SK-N-SH (cell line): ENCODE results near the gene FAM149B1. TPM values are rescaled to one million over a fixed set of nuclear protein-coding genes. Genes with fewer than 3 reads are reported as not detected.

Source experiments
- CTCF ChIA-PET: fragments of 300-600, 350-600 bp; formaldehyde crosslinking; extraction: SDS; loops from one replicate; lab custom pipeline; 2021; lab: Yijun Ruan, JAX
- POLR2A ChIA-PET: fragments of 350-600 bp; sonication (Branson Sonifier 250); formaldehyde crosslinking; extraction: SDS; loops from one replicate; lab custom pipeline; 2020; ENCODE audit warnings: antibody characterized with exemption, inconsistent platforms; lab: Yijun Ruan, JAX
- DNase-seq: peaks from one replicate; pipeline ENCODE4 v3.0.0; 2012
- H2AFZ ChIP-seq: fragments of 200-600 bp; sonication (generic); 2 replicates; pipeline ENCODE4 v1.8.1; 2016; ENCODE audit warnings: antibody characterized with exemption, mild to moderate bottlenecking, low read depth
- H3F3A ChIP-seq: fragments of 200-600 bp; sonication (generic); replicated peaks from 2 replicates; pipeline ENCODE3; 2016; ENCODE audit warnings: antibody characterized with exemption, mild to moderate bottlenecking; ENCODE audit not compliant: insufficient read depth
- H3K27ac ChIP-seq, 2 experiments: fragments of 200-500 bp in 1 of 2; fragments of 200-600 bp in 1 of 2; sonication (Bioruptor generic) in 1 of 2; sonication (generic), shearing (Covaris generic) in 1 of 2; 2 replicates each; pipeline versions ENCODE4 v1.5.1 to v1.6.1; 2014 to 2016; ENCODE audit warnings: low read depth in 2 of 2, inconsistent platforms in 1 of 2, low read length in 1 of 2, mild to moderate bottlenecking in 1 of 2, mixed read lengths in 1 of 2
- H3K27me3 ChIP-seq: fragments of 200-600 bp; sonication (generic), shearing (Covaris generic); 2 replicates; pipeline ENCODE4 v1.6.1; 2016; ENCODE audit warnings: mixed run types; ENCODE audit not compliant: insufficient read depth
- H3K36me3 ChIP-seq, 2 experiments: fragments of 200-500 bp in 1 of 2; fragments of 200-600 bp in 1 of 2; sonication (Bioruptor generic) in 1 of 2; sonication (generic) in 1 of 2; replicated peaks in 1 of 2; 2 replicates each; pipeline versions ENCODE3 to v1.5.1; 2014 to 2016; ENCODE audit warnings: low read length in 1 of 2, mild to moderate bottlenecking in 1 of 2; ENCODE audit not compliant: insufficient read depth in 2 of 2, control insufficient read depth in 1 of 2
- H3K4me1 ChIP-seq, 2 experiments: fragments of 200-500 bp in 1 of 2; fragments of 200-600 bp in 1 of 2; sonication (Bioruptor generic) in 1 of 2; sonication (generic), shearing (Covaris generic) in 1 of 2; 2 replicates each; pipeline versions ENCODE4 v1.5.1 to v1.6.1; 2014 to 2016; ENCODE audit warnings: low read depth in 1 of 2, low read length in 1 of 2, mixed run types in 1 of 2; ENCODE audit not compliant: insufficient read depth in 2 of 2, control insufficient read depth in 1 of 2
- H3K4me2 ChIP-seq: fragments of 200-600 bp; sonication (generic), shearing (Covaris generic); 2 replicates; pipeline ENCODE4 v1.6.1; 2017; ENCODE audit warnings: mixed run types
- H3K4me3 ChIP-seq, 2 experiments: fragments of 200-500 bp in 1 of 2; fragments of 200-600 bp in 1 of 2; sonication (Bioruptor generic) in 1 of 2; sonication (generic), shearing (Covaris generic) in 1 of 2; 2 replicates each; pipeline versions ENCODE4 v1.5.1 to v1.8.1; 2014 to 2016; ENCODE audit warnings: low read depth in 2 of 2, inconsistent platforms in 1 of 2, low read length in 1 of 2, mild to moderate bottlenecking in 1 of 2, mixed read lengths in 1 of 2, moderate library complexity in 1 of 2
- H3K79me2 ChIP-seq: fragments of 200-600 bp; sonication (generic); 2 replicates; pipeline ENCODE4 v1.8.1; 2017; ENCODE audit warnings: mild to moderate bottlenecking; ENCODE audit not compliant: insufficient read depth
- H3K9ac ChIP-seq: fragments of 200-600 bp; sonication (generic); 2 replicates; pipeline ENCODE4 v1.6.1; 2017; ENCODE audit warnings: mixed run types
- H3K9me2 ChIP-seq: fragments of 200-600 bp; sonication (generic); 2 replicates; pipeline ENCODE4 v1.6.1; 2017; ENCODE audit warnings: mixed run types
- H3K9me3 ChIP-seq: fragments of 200-600 bp; sonication (generic); 2 replicates; pipeline ENCODE4 v1.6.1; 2017; ENCODE audit warnings: mixed run types, mild to moderate bottlenecking, moderate library complexity
- H4K20me1 ChIP-seq: fragments of 200-600 bp; sonication (generic); 2 replicates; pipeline ENCODE4 v1.6.1; 2017; ENCODE audit warnings: mild to moderate bottlenecking, mixed run types; ENCODE audit not compliant: insufficient read depth
- ELF1 ChIP-seq: IDR thresholded peaks from 2 replicates; pipeline ENCODE4 v1.4.0; 2012
- EP300 ChIP-seq, 2 experiments: IDR thresholded peaks; 2 replicates each; pipeline versions ENCODE4 v1.4.0 to v1.6.1; 2012; ENCODE audit warnings: borderline replicate concordance in 1 of 2, low read depth in 1 of 2, low read length in 1 of 2
- EZH2phosphoT487 ChIP-seq: fragments of 200-600 bp; sonication (generic); IDR thresholded peaks from 2 replicates; pipeline ENCODE4 v1.6.1; 2017; ENCODE audit warnings: low read depth, mixed run types, mild to moderate bottlenecking, antibody characterized with exemption, moderate library complexity, borderline replicate concordance
- FOSL2 ChIP-seq: IDR thresholded peaks from 2 replicates; pipeline ENCODE4 v1.4.0; 2012; ENCODE audit warnings: low read depth, mild to moderate bottlenecking, moderate library complexity, borderline replicate concordance
- FOXM1 ChIP-seq: IDR thresholded peaks from 2 replicates; pipeline ENCODE4 v1.4.0; 2012; ENCODE audit warnings: low read depth, mild to moderate bottlenecking
- GATA2 ChIP-seq: sonication (generic); formaldehyde crosslinking; IDR thresholded peaks from 2 replicates; pipeline ENCODE4 v1.5.0; 2020; ENCODE audit warnings: mild to moderate bottlenecking, missing genetic modification reagents
- NRF1 ChIP-seq: IDR thresholded peaks from 2 replicates; pipeline ENCODE4 v1.6.1; 2012; ENCODE audit warnings: low read depth, mild to moderate bottlenecking, low read length
- PBX3 ChIP-seq: IDR thresholded peaks from 2 replicates; pipeline ENCODE4; 2012
- POLR2AphosphoS5 ChIP-seq: IDR thresholded peaks from 2 replicates; pipeline ENCODE4 v1.6.1; 2012; ENCODE audit warnings: low read depth, low read length
- RAD21 ChIP-seq: IDR thresholded peaks from 2 replicates; pipeline ENCODE4 v1.6.1; 2012; ENCODE audit warnings: mild to moderate bottlenecking, low read length
- RCOR1 ChIP-seq: fragments of 150-350 bp; IDR thresholded peaks from 2 replicates; pipeline ENCODE4 v1.6.1; 2017; ENCODE audit warnings: antibody characterized with exemption, low read length
- REST ChIP-seq: IDR thresholded peaks from 2 replicates; pipeline ENCODE4 v1.6.1; 2012; ENCODE audit warnings: mild to moderate bottlenecking, low read depth, low read length, moderate library complexity
- SIN3A ChIP-seq: IDR thresholded peaks from 2 replicates; pipeline ENCODE4 v1.6.1; 2012; ENCODE audit warnings: low read depth, mild to moderate bottlenecking, low read length, moderate library complexity, borderline replicate concordance
- TAF1 ChIP-seq: IDR thresholded peaks from 2 replicates; pipeline ENCODE4 v1.6.1; 2012; ENCODE audit warnings: low read depth, mild to moderate bottlenecking, low read length, moderate library complexity, borderline replicate concordance
- TCF12 ChIP-seq: IDR thresholded peaks from 2 replicates; pipeline ENCODE4 v1.4.0; 2012
- TEAD4 ChIP-seq: IDR thresholded peaks from 2 replicates; pipeline ENCODE4 v1.4.0; 2012; ENCODE audit warnings: mild to moderate bottlenecking, borderline replicate concordance; ENCODE audit not compliant: insufficient read depth
- USF1 ChIP-seq: IDR thresholded peaks from 2 replicates; pipeline ENCODE4 v1.4.0; 2012; ENCODE audit warnings: low read depth, borderline replicate concordance
- USF2 ChIP-seq: fragments of 150-350 bp; IDR thresholded peaks from 2 replicates; pipeline ENCODE4 v1.6.1; 2017; ENCODE audit warnings: antibody characterized with exemption, low read length, low read depth, borderline replicate concordance
- YY1 ChIP-seq: IDR thresholded peaks from 2 replicates; pipeline ENCODE4 v1.4.0; 2012; ENCODE audit warnings: low read depth, mild to moderate bottlenecking
- ZBTB33 ChIP-seq: IDR thresholded peaks from 2 replicates; pipeline ENCODE4 v1.4.0; 2012; ENCODE audit warnings: low read depth, borderline replicate concordance
- WGBS: methylation state at CpG from one replicate; pipeline ENCODE4 v1.1.6; 2017; ENCODE audit warnings: low lambda C conversion rate; 5-methylcytosine and 5-hydroxymethylcytosine counted together
- polyA plus RNA-seq, 3 experiments: library from polyadenylated mRNA; depleted of rRNA; stranded (reverse); fragments of >200 nt; gene quantifications; 2 replicates each; pipeline ENCODE4 v1.2.3, GENCODE V29; 2012

FAM149B1 gene
- polyA plus RNA-seq, 1 of the 3 experiments (the other 2 are of a cell fraction), result 28.2 TPM

GRCh38 chr10:73190188-73190587 lies 22.3 kb downstream of the FAM149B1 start:
- Histone ChIP-seq H3K4me1 (no peaks in the 10 kb centered on the region), H3K79me2 (no peaks in the 10 kb centered on the region), H3F3A (no peaks in the 10 kb centered on the region), H3K36me3 (peaks cover 21 to 29% of the 10 kb centered on the region in 2 experiments), H3K4me2 (no peak overlapping the region), H3K9ac (no peak overlapping the region), H4K20me1 (no peaks in the 10 kb centered on the region), H3K4me3 (no peak overlapping the region), H3K27me3 (no peaks in the 10 kb centered on the region), H3K9me3 (no peaks in the 10 kb centered on the region), H2AFZ (no peak overlapping the region), H3K9me2 (no peaks in the 10 kb centered on the region), H3K27ac (no peak overlapping the region)
- ChIA-PET CTCF (no interaction called here), POLR2A (no interaction called here)
- no peak for DNase-seq
- no peak for TF ChIP-seq REST
- TF ChIP-seq FOSL2, result no peak
- TF ChIP-seq NRF1, result no peak
- no peak for TF ChIP-seq RAD21
- TF ChIP-seq ZBTB33, result no peak
- no peak for TF ChIP-seq TAF1
- TF ChIP-seq POLR2AphosphoS5, result no peak
- TF ChIP-seq RCOR1, result no peak
- no peak for TF ChIP-seq TEAD4
- no peak for TF ChIP-seq EZH2phosphoT487
- TF ChIP-seq YY1, result no peak
- no peak for TF ChIP-seq GATA2
- TF ChIP-seq SIN3A, result no peak
- TF ChIP-seq FOXM1, result no peak
- no peak for TF ChIP-seq TCF12
- no peak for TF ChIP-seq USF2
- no peak for TF ChIP-seq ELF1
- no peak for TF ChIP-seq USF1
- TF ChIP-seq PBX3, result no peak
- TF ChIP-seq EP300 (IDR thresholded peaks at IDR 0.05; ENCODE audit: borderline replicate concordance in 1 of 2, low read depth in 1 of 2, low read length in 1 of 2), result no peak
- 93% methylated on average over 5 of the region's 5 CpGs for WGBS
